Stimulated activated effector memory CD8-positive, alpha-beta T cell treated with anti-CD3 and anti-CD28 coated beads, Interleukin-12 subunit alpha, Interleukin-12 subunit beta, amount 100 ng/mL, for 72 hours (primary cell): ENCODE results near the gene PTH1R.

Experiments used
- ATAC-seq: fragments of 150-1000 bp; cut with Tn5 transposase; 2 replicates; pipeline ENCODE4 v1.10.0; 2021
- DNase-seq, 2 donors: peaks; one replicate each; pipeline ENCODE4 v3.0.0; 2021 to 2022; ENCODE audit warnings: low spot score in 2 of 2
- H3K27ac Mint-ChIP-seq: one replicate; pipeline ENCODE4 v1.8.0; 2022; ENCODE audit warnings: mild to moderate bottlenecking, mixed read lengths
- H3K36me3 Mint-ChIP-seq: one replicate; pipeline ENCODE4 v1.8.0; 2022; ENCODE audit warnings: mild to moderate bottlenecking, mixed read lengths
- H3K4me1 Mint-ChIP-seq: one replicate; pipeline ENCODE4 v1.8.0; 2022; ENCODE audit warnings: mixed read lengths
- H3K4me3 Mint-ChIP-seq: one replicate; pipeline ENCODE4 v1.8.0; 2022; ENCODE audit warnings: mild to moderate bottlenecking, mixed read lengths
- H3K9me3 Mint-ChIP-seq: one replicate; pipeline ENCODE4 v1.8.0; 2022; ENCODE audit warnings: mixed read lengths

Gene PTH1R

GRCh38 chr3:46881596-46882376, 4.3 kb downstream of the PTH1R start:
- ATAC-seq, result no peak
- Mint-ChIP-seq H3K36me3 (no peaks in the 10 kb centered on the region), H3K4me3 (peak overlapping the region; percentile 63)

GRCh38 chr3:46882377-46883053, 5.0 kb downstream of the PTH1R start:
- ATAC-seq (peak; percentile 6), DNase-seq (no peak)
- H3K27ac Mint-ChIP-seq, result no peak overlapping the region
- peak overlapping the region; percentile 63 for H3K4me3 Mint-ChIP-seq
- H3K4me1 Mint-ChIP-seq, result peaks cover 20% of the 10 kb centered on the region
- H3K36me3 Mint-ChIP-seq, result no peaks in the 10 kb centered on the region
- no peaks in the 10 kb centered on the region for H3K9me3 Mint-ChIP-seq

More at GRCh38 chr3:46881596-46882376, 4.3 kb downstream of the PTH1R start:
- Mint-ChIP-seq H3K4me1 (peaks cover 20% of the 10 kb centered on the region), H3K27ac (no peak overlapping the region), H3K9me3 (no peaks in the 10 kb centered on the region)
- DNase-seq, result no peak

DNA sequence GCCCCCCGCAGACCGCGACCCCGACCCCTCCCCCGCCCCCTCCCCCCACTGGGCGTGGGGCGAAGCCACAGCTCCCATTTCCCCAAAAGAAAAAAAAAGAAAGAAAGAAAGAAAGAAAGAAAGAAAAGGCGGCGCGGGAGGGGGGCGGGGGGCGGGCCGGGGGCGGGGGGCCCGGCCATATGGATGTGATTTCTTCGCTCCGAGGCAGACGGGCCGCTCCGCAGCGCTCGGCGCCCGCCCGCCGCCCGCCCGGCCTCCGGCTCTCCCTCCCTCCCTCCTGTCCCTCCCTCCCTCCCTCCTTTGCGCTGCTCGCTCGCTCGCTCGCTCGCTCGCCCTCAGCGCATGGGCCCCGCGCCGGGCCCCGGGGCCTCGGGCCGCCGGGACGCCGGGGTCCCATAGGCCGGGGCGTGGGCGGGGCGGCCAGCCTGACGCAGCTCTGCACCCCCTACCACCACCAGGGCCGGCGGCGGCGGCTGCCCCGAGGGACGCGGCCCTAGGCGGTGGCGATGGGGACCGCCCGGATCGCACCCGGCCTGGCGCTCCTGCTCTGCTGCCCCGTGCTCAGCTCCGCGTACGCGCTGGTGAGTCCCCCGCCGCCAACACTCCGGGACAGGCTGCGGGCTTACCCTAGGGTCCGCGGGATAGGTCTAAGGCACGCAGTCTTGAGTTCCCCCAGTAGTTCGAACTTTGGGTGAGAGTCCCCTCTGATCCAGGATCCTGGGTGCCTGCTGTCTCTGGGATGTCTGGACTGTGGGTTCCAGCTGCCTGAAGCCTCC, 5.7 kb downstream of the PTH1R start:
- Mint-ChIP-seq H3K4me3 (peak overlapping the region; percentile 63), H3K9me3 (no peaks in the 10 kb centered on the region), H3K4me1 (peaks cover 20% of the 10 kb centered on the region), H3K27ac (no peak overlapping the region), H3K36me3 (no peaks in the 10 kb centered on the region)
- ATAC-seq, result peak; percentile 55
- no peak for DNase-seq

- peak overlapping the region; percentile 54 for H3K4me3 Mint-ChIP-seq
- peaks cover 20% of the 10 kb centered on the region for H3K4me1 Mint-ChIP-seq
- H3K27ac Mint-ChIP-seq, result no peak overlapping the region
- ATAC-seq (no peak), DNase-seq (no peak)
- no peaks in the 10 kb centered on the region for H3K9me3 Mint-ChIP-seq
- H3K36me3 Mint-ChIP-seq, result no peaks in the 10 kb centered on the region
Observed at GRCh38 chr3:46883830-46884185, 6.3 kb downstream of the PTH1R start.

DNA sequence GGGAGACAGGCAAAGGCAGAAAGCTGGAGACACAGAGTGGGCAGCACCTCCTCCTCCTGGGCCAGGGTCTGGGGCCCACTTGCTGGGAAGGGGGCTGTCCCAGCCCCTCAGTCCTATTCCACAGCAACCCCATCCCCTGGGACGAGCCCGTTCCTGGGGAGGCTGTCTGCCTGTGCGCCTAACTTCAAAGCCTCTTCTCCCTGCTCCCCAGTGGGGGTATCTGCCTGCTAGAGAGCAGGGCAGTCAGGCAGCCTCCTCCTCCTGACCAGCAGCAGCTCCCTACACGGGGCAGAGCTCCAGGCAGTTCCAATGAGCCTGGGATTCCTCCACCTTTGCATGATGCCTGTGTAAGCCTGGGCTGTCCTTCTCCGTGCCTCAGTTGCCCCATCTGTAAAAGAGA, 6.9 kb downstream of the PTH1R start:
- no peaks in the 10 kb centered on the region for H3K36me3 Mint-ChIP-seq
- H3K4me1 Mint-ChIP-seq, result peaks cover 20% of the 10 kb centered on the region
- ATAC-seq, result no peak
- no peak overlapping the region for H3K4me3 Mint-ChIP-seq
- H3K27ac Mint-ChIP-seq, result no peak overlapping the region
- H3K9me3 Mint-ChIP-seq, result no peaks in the 10 kb centered on the region
- DNase-seq, result no peak

DNA sequence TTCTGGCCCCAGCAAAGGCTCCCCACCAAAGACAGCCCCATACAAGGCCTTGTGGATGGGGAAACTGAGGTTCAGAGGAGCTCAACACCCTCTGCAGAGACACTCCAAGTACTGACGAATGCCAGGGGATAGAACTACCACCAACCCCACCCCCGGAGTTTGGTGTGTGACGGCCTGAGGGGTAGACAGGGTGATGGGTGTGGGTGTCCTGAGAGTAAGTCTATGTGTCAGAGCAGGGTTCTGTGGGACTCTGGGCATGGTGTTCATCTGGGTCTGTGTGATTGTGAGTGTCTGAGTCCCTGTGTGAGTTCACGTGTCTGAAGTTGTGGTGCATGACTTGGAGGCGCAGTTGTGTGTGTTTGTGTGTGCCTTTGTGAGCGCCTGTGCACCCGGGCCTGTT, 7.4 kb downstream of the PTH1R start:
- no peaks in the 10 kb centered on the region for H3K36me3 Mint-ChIP-seq
- no peaks in the 10 kb centered on the region for H3K9me3 Mint-ChIP-seq
- peaks cover 20% of the 10 kb centered on the region for H3K4me1 Mint-ChIP-seq
- peak; percentile 72 for ATAC-seq
- DNase-seq, result no peak
- no peak overlapping the region for H3K4me3 Mint-ChIP-seq
- no peak overlapping the region for H3K27ac Mint-ChIP-seq

GRCh38 chr3:46885612-46886011, 8.1 kb downstream of the PTH1R start:
- no peak overlapping the region for H3K4me3 Mint-ChIP-seq
- ATAC-seq, result no peak
- no peaks in the 10 kb centered on the region for H3K9me3 Mint-ChIP-seq
- no peak overlapping the region for H3K27ac Mint-ChIP-seq
- H3K4me1 Mint-ChIP-seq, result peaks cover 15% of the 10 kb centered on the region
- H3K36me3 Mint-ChIP-seq, result no peaks in the 10 kb centered on the region
- DNase-seq, result no peak

DNA sequence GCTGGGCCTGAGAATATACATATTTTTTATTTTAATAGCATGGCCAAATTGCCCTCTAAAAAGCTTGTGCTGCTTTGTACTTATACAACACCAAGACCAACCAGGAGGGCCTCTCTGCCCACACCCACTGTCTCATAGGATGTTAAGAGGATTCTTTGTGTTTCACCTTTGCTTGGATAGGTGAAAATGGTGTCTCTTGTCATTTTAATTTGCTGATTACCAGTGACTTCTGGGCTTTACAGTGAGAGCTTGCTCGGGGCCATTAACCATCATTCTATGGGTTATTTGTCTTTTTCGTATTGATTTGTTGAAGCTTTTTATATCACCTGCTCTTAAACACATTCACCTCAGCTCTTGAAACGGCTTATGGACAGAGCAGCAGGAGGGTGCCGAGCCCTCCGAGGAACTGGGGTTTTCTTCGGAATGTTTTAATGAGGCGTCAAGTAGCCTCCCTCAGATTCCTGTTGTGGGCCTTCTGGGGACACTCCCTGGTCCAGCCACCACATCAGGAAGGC, 10.5 kb downstream of the PTH1R start:
- H3K9me3 Mint-ChIP-seq, result no peaks in the 10 kb centered on the region
- no peaks in the 10 kb centered on the region for H3K36me3 Mint-ChIP-seq
- H3K4me3 Mint-ChIP-seq, result no peak overlapping the region
- ATAC-seq, result no peak
- no peak for DNase-seq
- H3K27ac Mint-ChIP-seq, result no peak overlapping the region
- peaks cover 15% of the 10 kb centered on the region for H3K4me1 Mint-ChIP-seq

GRCh38 chr3:46888705-46889104, 11.2 kb downstream of the PTH1R start:
- no peak for ATAC-seq
- peaks cover 12% of the 10 kb centered on the region for H3K4me1 Mint-ChIP-seq
- H3K27ac Mint-ChIP-seq, result no peak overlapping the region
- no peaks in the 10 kb centered on the region for H3K9me3 Mint-ChIP-seq
- H3K4me3 Mint-ChIP-seq, result no peak overlapping the region
- no peak for DNase-seq
- H3K36me3 Mint-ChIP-seq, result no peaks in the 10 kb centered on the region

DNA sequence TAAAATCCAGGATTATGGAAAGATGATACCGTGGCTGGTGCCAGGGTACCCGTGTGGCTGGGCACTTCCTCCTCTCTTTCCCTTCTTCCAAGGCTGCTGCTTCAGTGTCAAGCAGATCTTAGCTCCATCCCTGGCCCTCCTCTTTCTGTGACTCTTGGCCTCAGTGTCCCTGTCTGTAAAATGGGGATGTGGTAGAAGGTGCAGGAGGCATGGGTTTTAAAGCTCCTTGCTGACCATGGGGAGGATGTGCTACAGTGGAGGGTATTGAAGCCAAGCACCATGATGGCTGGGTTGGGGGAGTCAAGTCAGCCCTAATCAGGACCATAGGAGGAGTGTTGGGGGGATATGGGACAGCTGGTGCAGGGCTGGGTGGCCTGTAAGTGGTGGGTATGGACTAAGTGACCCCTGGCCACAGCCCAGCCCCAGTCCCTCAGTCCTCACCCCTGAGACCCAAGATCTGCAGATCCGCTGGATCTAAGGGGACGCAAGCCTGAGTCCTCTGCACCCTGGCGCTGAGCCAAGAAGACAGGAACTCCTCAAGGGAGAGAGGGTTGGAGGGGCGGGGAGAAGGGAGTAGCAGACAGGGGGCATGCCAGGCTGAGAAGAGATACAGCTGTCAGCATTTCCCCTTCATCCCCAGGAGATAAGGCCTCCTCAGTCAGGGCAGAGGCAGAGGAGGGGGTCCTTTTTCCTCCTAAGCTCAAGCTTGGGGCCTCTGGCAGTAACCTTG, 12.0 kb downstream of the PTH1R start:
- Mint-ChIP-seq H3K36me3 (no peaks in the 10 kb centered on the region), H3K27ac (no peak overlapping the region), H3K9me3 (no peaks in the 10 kb centered on the region), H3K4me3 (no peak overlapping the region), H3K4me1 (peaks cover 7% of the 10 kb centered on the region)
- ATAC-seq (no peak), DNase-seq (no peak)

GRCh38 chr3:46890132-46890531, 12.6 kb downstream of the PTH1R start:
- DNase-seq, result no peak
- Mint-ChIP-seq H3K9me3 (no peaks in the 10 kb centered on the region), H3K4me3 (no peak overlapping the region), H3K36me3 (no peaks in the 10 kb centered on the region), H3K27ac (no peak overlapping the region), H3K4me1 (peaks cover 8% of the 10 kb centered on the region)
- no peak for ATAC-seq

DNA sequence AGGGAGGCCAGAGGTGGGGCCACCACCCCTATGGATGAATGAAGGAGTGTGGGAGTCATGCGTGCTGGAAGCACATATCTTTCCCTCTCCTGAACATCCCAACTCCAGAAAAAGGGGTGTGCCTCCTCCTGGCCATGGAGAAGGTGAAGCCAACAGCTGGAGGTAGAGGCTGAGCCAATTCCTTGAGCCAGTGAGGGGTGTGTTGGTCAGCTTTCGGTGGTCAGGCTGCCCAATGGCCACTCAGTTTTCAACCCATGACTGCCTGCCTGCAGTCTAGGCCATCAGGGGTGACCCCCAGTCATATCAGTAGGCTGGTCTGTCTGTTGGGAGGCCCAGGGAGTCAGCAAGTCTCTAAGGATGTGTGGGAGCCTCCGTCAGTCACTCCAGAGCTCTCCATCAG, 13.6 kb downstream of the PTH1R start:
- H3K9me3 Mint-ChIP-seq, result no peaks in the 10 kb centered on the region
- H3K36me3 Mint-ChIP-seq, result no peaks in the 10 kb centered on the region
- DNase-seq, result no peak
- H3K27ac Mint-ChIP-seq, result no peak overlapping the region
- H3K4me3 Mint-ChIP-seq, result peak overlapping the region; percentile 44
- no peak for ATAC-seq
- H3K4me1 Mint-ChIP-seq, result peaks cover 12% of the 10 kb centered on the region

GRCh38 chr3:46892285-46893145, 15.0 kb downstream of the PTH1R start:
- Mint-ChIP-seq H3K27ac (no peak overlapping the region), H3K9me3 (no peaks in the 10 kb centered on the region), H3K4me3 (peak overlapping the region; percentile 44), H3K4me1 (peaks cover 12% of the 10 kb centered on the region), H3K36me3 (no peaks in the 10 kb centered on the region)
- ATAC-seq (peak; percentile 35), DNase-seq (no peak)

DNA sequence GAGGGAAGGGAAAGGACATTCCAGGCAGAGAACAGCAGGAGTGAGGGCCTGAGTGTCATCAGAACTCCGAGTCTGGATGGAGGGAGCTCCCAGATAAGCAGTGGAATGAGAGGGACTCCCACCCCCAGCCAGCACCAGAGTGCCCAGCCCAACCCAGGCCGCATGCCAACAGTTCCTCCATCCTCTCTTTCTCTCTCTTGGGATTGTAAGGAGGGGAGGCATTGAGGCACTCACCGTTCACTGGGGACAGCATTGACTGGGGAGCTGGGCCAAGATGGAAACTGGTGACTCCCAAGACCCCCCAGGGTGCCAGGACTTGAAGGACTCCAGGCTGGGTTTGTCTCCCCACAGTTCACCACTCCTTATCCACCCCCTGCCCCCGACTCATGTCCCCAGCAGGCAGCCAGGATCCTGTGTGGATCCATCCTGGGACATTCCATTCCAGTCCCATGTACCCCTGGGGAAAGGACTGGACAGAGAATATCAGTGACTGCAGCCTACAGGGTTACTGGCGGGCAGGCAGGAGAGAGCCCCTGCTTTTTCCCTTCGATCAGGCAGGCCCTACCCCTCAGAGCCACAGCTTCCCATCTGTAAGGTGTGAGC, 15.7 kb downstream of the PTH1R start:
- Mint-ChIP-seq H3K27ac (no peak overlapping the region), H3K36me3 (no peaks in the 10 kb centered on the region), H3K9me3 (no peaks in the 10 kb centered on the region), H3K4me3 (peak overlapping the region; percentile 44), H3K4me1 (peaks cover 18% of the 10 kb centered on the region)
- DNase-seq (no peak), ATAC-seq (no peak)
